Gastroesophageal sphincter (tissue), 3 donors: Measurements from ENCODE around the gene INPP5A.

Experiments used
- POLR2AphosphoS5 ChIP-seq: sonication (generic); formaldehyde crosslinking; IDR thresholded peaks from one replicate; pipeline ENCODE4 v1.6.1; 2017; ENCODE audit warnings: antibody characterized with exemption
- TF ChIP-seq, protein P1 (sequence below), 4 experiments: fragments of 200-600 bp in 2 of 4; fragments of 450-650 bp in 2 of 4; sonication (generic) in 1 of 4; IDR thresholded peaks; one replicate each; pipeline ENCODE4 v1.5.1; 2017 to 2019; ENCODE audit warnings: antibody characterized with exemption in 4 of 4, mild to moderate bottlenecking in 2 of 4, moderate library complexity in 2 of 4

- peak; percentile 53 for TF ChIP-seq POLR2AphosphoS5
- TF ChIP-seq, protein P1, sequence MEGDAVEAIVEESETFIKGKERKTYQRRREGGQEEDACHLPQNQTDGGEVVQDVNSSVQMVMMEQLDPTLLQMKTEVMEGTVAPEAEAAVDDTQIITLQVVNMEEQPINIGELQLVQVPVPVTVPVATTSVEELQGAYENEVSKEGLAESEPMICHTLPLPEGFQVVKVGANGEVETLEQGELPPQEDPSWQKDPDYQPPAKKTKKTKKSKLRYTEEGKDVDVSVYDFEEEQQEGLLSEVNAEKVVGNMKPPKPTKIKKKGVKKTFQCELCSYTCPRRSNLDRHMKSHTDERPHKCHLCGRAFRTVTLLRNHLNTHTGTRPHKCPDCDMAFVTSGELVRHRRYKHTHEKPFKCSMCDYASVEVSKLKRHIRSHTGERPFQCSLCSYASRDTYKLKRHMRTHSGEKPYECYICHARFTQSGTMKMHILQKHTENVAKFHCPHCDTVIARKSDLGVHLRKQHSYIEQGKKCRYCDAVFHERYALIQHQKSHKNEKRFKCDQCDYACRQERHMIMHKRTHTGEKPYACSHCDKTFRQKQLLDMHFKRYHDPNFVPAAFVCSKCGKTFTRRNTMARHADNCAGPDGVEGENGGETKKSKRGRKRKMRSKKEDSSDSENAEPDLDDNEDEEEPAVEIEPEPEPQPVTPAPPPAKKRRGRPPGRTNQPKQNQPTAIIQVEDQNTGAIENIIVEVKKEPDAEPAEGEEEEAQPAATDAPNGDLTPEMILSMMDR (IDR thresholded peaks at IDR 0.05): no peak
Observed at GRCh38 chr10:132627666-132628531, 90.3 kb downstream of the INPP5A start.
